Peyer's patch (tissue), 4 donors: ENCODE data around the gene ESPN. TPM values are rescaled to one million over a fixed set of nuclear protein-coding genes. Genes with fewer than 3 reads are reported as not detected.

Source experiments
- DNase-seq, 3 donors: peaks; one replicate each; pipeline ENCODE4 v3.0.0-alpha.2; 2017 to 2019
- H3K27ac ChIP-seq, 4 donors: fragments of 200-600 bp; sonication (generic); one replicate each; pipeline ENCODE4 v1.5.1; 2016 to 2019
- H3K27me3 ChIP-seq, 2 donors: fragments of 200-600 bp; sonication (generic); one replicate each; pipeline ENCODE4 v1.5.1; 2019
- H3K36me3 ChIP-seq, 3 donors: fragments of 200-600 bp; sonication (generic); one replicate each; pipeline ENCODE4 v1.5.1; 2016 to 2019
- H3K4me1 ChIP-seq, 4 donors: fragments of 200-600 bp; sonication (generic); one replicate each; pipeline ENCODE4 v1.5.1; 2016 to 2019
- H3K4me3 ChIP-seq, 4 donors: fragments of 200-600 bp; sonication (generic); 1 replicate in 3 of 4; 2 replicates in 1 of 4; pipeline ENCODE4 v1.5.1; 2016 to 2019; ENCODE audit warnings: mild to moderate bottlenecking in 1 of 4
- H3K9me3 ChIP-seq, 4 donors: fragments of 200-600 bp; sonication (generic); one replicate each; pipeline ENCODE4 v1.5.1; 2016 to 2019; ENCODE audit warnings: mild to moderate bottlenecking in 1 of 4
- CTCF ChIP-seq, 6 experiments: fragments of 450-650 bp in 4 of 6; fragments of 200-600 bp in 2 of 6; sonication (generic) in 1 of 6; IDR thresholded peaks; one replicate each; pipeline ENCODE4 v1.5.1; 2017 to 2019; ENCODE audit warnings: antibody characterized with exemption in 6 of 6, mild to moderate bottlenecking in 3 of 6, moderate library complexity in 1 of 6
- POLR2A ChIP-seq, 2 donors: fragments of 450-650 bp; IDR thresholded peaks; one replicate each; pipeline ENCODE4 v1.5.1; 2017; ENCODE audit warnings: antibody characterized with exemption in 2 of 2, mild to moderate bottlenecking in 2 of 2, moderate library complexity in 2 of 2
- total RNA-seq, 4 donors: library from RNA; depleted of rRNA; stranded (reverse); fragments of >200 nt; gene quantifications; one replicate each; pipeline ENCODE4 v1.1.0, GENCODE V29; 2016

The ESPN gene
- total RNA-seq, 4 donors from 2014 or later = 17.3 to 390 (median 306) TPM

GRCh38 chr1:6486433-6487011 is 61.9 kb downstream of the ESPN start:
- Histone ChIP-seq H3K4me3 (peak overlapping the region in 1 of 4 donors; percentile 6), H3K27ac (no peak overlapping the region), H3K9me3 (no peaks in the 10 kb centered on the region), H3K4me1 (peaks cover 0 to 44% (median 12%) of the 10 kb centered on the region in 4 donors), H3K27me3 (peaks cover 0 to 16% of the 10 kb centered on the region in 2 donors), H3K36me3 (no peaks in the 10 kb centered on the region)
- DNase-seq = peak; percentile 77 to 94 (median 90)
- no peak for TF ChIP-seq POLR2A (IDR thresholded peaks at IDR 0.05)
- peak; percentile 67 to 87 (median 84) for TF ChIP-seq CTCF (IDR thresholded peaks at IDR 0.05)

- Histone ChIP-seq H3K9me3 (no peaks in the 10 kb centered on the region), H3K36me3 (no peaks in the 10 kb centered on the region), H3K4me3 (no peak overlapping the region), H3K4me1 (peaks cover 0 to 48% (median 13%) of the 10 kb centered on the region in 4 donors), H3K27me3 (peaks cover 0 to 16% of the 10 kb centered on the region in 2 donors), H3K27ac (no peak overlapping the region)
- TF ChIP-seq CTCF (IDR thresholded peaks at IDR 0.05) = no peak
- no peak for TF ChIP-seq POLR2A (IDR thresholded peaks at IDR 0.05)
- DNase-seq = no peak
Measured at GRCh38 chr1:6487804-6488484, 63.4 kb downstream of the ESPN start.

- H3K4me1 ChIP-seq = peaks cover 0 to 48% (median 13%) of the 10 kb centered on the region in 4 donors
- TF ChIP-seq CTCF (IDR thresholded peaks at IDR 0.05) (no peak), POLR2A (IDR thresholded peaks at IDR 0.05) (no peak)
- no peak for DNase-seq
Measured at GRCh38 chr1:6488602-6489382, 64.2 kb downstream of the ESPN start.

GRCh38 chr1:6489383-6489765 is 64.8 kb downstream of the ESPN start:
- Histone ChIP-seq H3K9me3 (no peaks in the 10 kb centered on the region), H3K4me1 (peaks cover 0 to 48% (median 13%) of the 10 kb centered on the region in 4 donors), H3K36me3 (no peaks in the 10 kb centered on the region), H3K27me3 (peaks cover 0 to 16% of the 10 kb centered on the region in 2 donors), H3K27ac (no peak overlapping the region), H3K4me3 (no peak overlapping the region)
- no peak for DNase-seq
- TF ChIP-seq CTCF (IDR thresholded peaks at IDR 0.05) (no peak), POLR2A (IDR thresholded peaks at IDR 0.05) (no peak)

More at GRCh38 chr1:6488602-6489382, 64.2 kb downstream of the ESPN start:
- no peaks in the 10 kb centered on the region for H3K36me3 ChIP-seq
- H3K27me3 ChIP-seq = peaks cover 0 to 16% of the 10 kb centered on the region in 2 donors
- no peak overlapping the region for H3K27ac ChIP-seq
- H3K9me3 ChIP-seq = no peaks in the 10 kb centered on the region
- H3K4me3 ChIP-seq = no peak overlapping the region

GRCh38 chr1:6489799-6490180 is 65.2 kb downstream of the ESPN start:
- peak; percentile 46 to 87 (median 81) for DNase-seq
- H3K4me1 ChIP-seq = peaks cover 0 to 47% (median 13%) of the 10 kb centered on the region in 4 donors
- peak overlapping the region in 3 of 4 donors; percentile 68 to 75 (median 73) for H3K27ac ChIP-seq
- no peaks in the 10 kb centered on the region for H3K9me3 ChIP-seq
- H3K36me3 ChIP-seq = no peaks in the 10 kb centered on the region
- H3K27me3 ChIP-seq = peaks cover 0 to 15% of the 10 kb centered on the region in 2 donors
- H3K4me3 ChIP-seq = peak overlapping the region; percentile 61 to 69 (median 65)
- TF ChIP-seq CTCF (IDR thresholded peaks at IDR 0.05) (peak; percentile 58 to 96 (median 87)), POLR2A (IDR thresholded peaks at IDR 0.05) (no peak)
